HG02798 (cell line): ENCODE data around the gene RDX.
"Not testable (repeated sequence)": the region's sequence is repeated elsewhere in the genome, so short reads cannot be mapped to it uniquely, and the experiment has no call there.

Experiments used
- ATAC-seq: cut with Tn5 transposase; IDR thresholded peaks from one replicate; pipeline ENCODE4 v1.9.1; 2021; ENCODE audit warnings: mild to moderate bottlenecking; ENCODE audit not compliant: unreplicated experiment, poor library complexity

RDX gene

GRCh38 chr11:110306019-110306388 lies 9.6 kb upstream of the RDX start:
- ATAC-seq: not testable (repeated sequence)

GRCh38 chr11:110305169-110306018 lies 9.0 kb upstream of the RDX start:
- ATAC-seq: no peak

- no peak for ATAC-seq
Observed at GRCh38 chr11:110303414-110303826, 7.0 kb upstream of the RDX start.

- ATAC-seq: no peak
Observed at GRCh38 chr11:110301577-110301976, 5.2 kb upstream of the RDX start.

- ATAC-seq: no peak
Observed at GRCh38 chr11:110301032-110301431, 4.6 kb upstream of the RDX start.

- ATAC-seq: no peak
Observed at GRCh38 chr11:110299006-110299785, 2.8 kb upstream of the RDX start.

DNA sequence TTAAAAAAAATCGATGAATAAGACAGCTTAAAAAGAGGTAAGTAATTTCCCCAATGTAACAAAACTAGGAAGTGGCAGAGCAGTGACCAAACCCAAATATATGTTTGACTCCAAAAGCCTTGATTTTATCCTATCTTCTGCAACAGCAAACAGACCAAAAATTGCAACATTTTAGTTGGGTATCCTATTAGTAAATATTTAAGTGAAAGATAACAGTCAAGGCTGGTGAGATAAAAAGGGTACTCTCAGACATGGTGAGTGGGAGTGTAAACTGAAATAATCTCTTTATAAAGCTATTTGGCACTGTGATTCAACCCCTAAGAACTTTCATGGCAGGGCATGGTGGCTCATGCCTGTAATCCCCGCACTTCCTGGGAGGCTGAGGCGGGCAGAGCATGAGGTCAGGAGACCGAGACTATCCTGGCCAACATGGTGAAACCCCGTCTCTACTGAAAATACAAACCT lies 1.9 kb upstream of the RDX start:
- no peak for ATAC-seq

GRCh38 chr11:110297726-110298300 lies 1.4 kb upstream of the RDX start:
- no peak for ATAC-seq

DNA sequence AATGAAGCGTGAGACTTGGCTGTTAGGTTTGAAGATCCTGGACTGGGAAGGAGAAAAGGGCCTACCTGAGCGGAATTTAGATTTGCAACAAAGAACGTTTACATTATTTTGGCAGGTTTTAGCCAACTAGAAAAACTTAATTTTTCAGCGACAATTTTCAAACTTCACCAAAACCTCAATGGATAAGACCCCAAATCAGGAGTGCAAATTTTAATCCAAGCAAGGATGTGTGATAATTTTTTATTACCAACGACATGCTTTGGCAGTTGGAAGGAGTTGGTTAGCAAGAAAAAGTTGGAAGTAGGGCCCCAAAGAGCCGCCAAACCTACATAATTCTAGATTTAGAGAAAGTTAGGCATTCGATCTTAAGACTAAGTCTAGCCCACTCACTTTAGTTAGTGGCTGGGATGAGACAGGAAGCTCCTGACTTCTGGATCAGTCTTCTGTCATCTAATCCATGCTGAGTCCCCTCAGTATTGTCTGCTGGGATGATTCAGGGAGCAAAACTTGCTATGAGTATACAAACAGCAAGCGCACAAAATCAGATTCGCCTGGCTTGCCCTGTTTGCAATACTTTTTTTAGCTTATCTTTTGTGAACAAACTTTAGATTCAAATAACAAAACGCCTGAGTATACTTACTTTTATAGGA lies 787 bp upstream of the RDX start:
- no peak for ATAC-seq

- ATAC-seq: peak; percentile 63
Observed at GRCh38 chr11:110295531-110296225, 736 bp downstream of the RDX start.

DNA sequence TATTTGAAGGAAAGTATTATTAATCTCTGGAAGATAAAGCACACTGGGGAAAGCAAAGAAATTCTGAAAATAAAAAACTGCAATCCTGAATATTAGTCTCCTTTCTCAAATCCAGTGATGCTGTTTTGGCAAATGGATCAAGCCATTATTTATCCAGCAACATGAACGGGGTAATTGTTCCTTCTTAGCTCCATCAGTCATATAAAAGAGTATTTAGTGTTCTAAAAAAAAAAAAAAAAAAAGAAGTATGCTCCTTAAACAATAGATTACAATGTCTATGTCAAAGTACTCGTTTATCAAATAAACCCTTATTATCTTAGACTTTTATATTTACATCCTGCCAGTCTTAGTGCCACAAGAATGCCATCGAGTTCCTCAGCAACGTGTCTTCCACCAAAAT lies 1.3 kb downstream of the RDX start:
- no peak for ATAC-seq

DNA sequence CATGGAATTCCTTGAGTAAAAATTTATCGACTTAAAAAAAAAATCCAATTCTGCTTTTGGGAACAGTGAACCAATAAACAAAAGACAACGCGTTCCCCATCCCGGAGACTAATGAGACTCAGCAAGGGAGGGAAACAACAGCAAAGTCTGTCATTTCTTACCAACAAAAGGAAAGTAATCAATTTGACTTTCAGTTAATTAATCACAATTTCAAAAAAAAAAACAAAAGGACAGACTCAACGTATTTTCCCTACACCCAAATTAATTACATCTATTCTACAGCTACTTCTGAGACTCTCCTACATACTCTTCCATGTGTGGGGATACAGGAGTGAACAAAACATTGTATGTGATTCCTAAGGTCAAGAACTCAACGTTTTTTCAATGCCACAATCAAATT lies 1.9 kb downstream of the RDX start:
- no peak for ATAC-seq

DNA sequence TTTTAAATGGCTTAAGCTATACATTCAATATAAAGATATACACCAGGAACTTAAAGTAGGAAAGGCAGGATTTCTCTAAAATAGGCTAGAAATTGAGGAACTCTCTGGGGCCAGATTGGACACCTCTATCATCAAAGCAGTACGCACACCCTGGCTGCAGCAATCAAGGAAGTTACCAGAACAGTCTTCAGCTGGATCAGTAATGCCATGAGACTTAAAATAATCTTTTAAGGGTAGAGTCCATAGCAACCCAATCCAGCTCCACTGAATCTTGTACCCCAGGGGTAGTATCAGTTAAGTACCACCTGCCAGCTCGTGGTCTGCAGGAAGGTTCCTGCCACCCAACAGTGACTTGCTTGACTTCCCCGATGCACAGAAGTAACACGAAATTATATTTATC lies 3.0 kb downstream of the RDX start:
- ATAC-seq: no peak

DNA sequence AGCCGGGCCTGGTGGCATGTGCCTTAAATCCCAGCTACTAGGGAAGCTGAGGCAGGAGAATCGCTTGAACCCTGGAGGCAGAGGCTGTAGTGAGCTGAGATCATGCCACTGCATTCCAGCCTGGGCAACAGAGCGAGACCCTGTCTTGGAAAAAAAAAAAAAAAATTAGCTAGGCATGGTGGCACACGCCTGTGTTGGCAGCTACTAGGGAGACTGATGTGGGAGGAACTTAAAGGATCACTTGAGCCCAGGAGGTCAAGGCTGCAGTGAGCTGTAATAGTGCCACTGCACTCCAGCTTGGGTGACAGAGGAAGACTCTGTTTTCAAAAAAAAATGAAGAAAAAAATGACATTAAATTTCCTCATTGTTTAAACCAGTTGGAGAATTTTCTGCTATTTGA lies 4.3 kb downstream of the RDX start:
- not testable (repeated sequence) for ATAC-seq

DNA sequence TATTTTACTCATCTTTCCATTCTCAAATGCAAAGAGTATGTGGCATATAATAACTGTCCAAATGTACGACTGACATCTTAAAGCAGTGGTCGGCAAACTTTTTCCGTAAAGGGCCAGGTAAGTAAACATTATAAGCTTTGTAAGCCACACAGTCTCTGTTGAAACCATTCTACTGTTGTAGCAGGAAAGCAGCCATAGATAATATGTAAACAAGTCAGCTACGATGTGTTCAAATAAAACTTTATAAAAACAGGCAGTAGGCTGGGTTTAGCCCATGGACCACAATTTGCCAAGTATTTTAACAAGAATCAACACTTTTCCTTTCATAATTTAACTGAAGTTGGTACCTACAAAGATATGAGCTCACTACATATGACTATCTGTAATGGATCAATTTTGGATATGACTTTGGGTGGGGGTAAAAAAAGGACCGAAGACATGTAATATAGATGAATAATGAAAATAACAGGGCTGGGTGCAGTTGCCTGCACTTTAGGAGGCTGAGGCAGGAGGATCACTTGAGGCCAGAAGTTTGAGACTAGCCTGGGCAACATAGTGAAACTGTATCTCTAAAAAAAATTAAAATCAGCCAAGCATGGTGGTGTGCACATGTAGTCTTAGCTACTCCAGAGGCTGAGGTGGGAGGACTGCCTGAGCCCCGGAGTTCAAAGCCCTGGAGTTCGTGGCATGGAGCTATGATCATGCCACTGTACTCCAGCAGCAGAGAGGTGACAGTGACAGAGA lies 5.7 kb downstream of the RDX start:
- ATAC-seq: no peak

GRCh38 chr11:110289472-110289871 lies 6.9 kb downstream of the RDX start:
- ATAC-seq: no peak

GRCh38 chr11:110287537-110287936 lies 8.9 kb downstream of the RDX start:
- peak; percentile 58 for ATAC-seq

DNA sequence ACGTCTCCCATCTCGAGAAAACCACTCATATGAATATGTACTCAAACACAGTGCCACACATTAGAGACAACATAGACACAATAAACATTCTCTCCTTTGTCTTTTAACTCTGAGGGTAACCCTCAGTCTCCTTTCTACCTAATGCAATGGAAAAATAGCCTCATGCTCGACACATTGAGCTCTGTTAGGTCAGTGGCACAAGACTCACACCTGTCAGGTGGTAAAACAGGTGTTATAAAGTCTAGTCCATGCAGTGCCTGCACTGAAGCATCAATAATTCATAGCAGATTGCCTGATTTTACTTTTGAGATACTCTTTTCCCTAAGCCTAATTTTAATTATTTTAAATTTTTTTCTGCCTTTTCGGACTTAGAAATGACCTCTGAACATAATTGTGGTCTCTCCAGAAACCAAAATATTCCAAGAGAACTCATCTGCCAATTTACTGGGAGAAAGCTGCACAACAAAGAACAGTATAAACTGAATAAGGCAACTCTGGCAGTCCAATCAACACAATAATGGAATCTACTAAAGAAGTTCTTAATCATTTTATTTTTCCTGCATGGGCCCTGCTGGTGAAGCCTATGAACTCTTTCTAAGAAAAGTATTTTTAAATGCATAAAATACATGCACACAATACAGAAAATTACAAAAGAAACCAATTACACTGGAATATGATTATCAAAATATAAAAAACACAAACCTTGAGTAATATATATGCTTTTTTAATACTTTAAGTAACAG lies 9.9 kb downstream of the RDX start:
- ATAC-seq: no peak

DNA sequence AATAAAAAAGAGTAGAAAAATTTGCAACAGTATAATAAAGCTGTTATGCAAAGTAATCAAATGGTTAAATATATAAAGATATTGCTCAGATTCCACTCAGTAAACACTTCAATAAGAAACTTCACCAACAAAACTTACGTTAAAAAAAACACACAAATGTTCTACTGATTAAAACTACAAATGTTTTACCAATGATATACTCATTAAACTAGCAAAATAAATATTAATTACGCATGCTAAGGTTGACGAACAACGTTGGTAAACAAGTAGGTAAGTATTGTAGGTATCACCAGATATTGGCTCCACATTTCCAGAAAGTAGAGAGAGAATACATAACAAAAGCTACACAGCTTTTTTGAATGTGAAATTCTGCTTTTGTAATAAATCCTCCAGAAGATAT lies 12.6 kb downstream of the RDX start:
- ATAC-seq: no peak
